ENCODE results near the gene HS3ST3A1. TPM values are rescaled to one million over a fixed set of nuclear protein-coding genes. Genes with fewer than 3 reads are reported as not detected.

HS3ST3A1 gene
- total RNA-seq, 4 donors from 2014 or later, result 0.47 to 5.9 (median 1.9) TPM; not detected in 1

GRCh38 chr17:13513039-13513405, 88.7 kb downstream of the HS3ST3A1 start:
- ATAC-seq (ENCODE audit: low FRiP score) (no peak), DNase-seq (ENCODE audit: low spot score) (no peak)
- no peak for TF ChIP-seq CTCF (IDR thresholded peaks at IDR 0.05)

- ATAC-seq (ENCODE audit: low FRiP score), result no peak
- TF ChIP-seq CTCF (IDR thresholded peaks at IDR 0.05), result no peak
Observed at GRCh38 chr17:13510062-13510461, 91.7 kb downstream of the HS3ST3A1 start.

GRCh38 chr17:13509527-13509926, 92.2 kb downstream of the HS3ST3A1 start:
- ATAC-seq (ENCODE audit: low FRiP score) (no peak), DNase-seq (ENCODE audit: low spot score) (no peak)
- TF ChIP-seq CTCF (IDR thresholded peaks at IDR 0.05), result no peak

More at GRCh38 chr17:13510062-13510461, 91.7 kb downstream of the HS3ST3A1 start:
- DNase-seq (ENCODE audit: low spot score), result no peak

- DNase-seq (ENCODE audit: low spot score) (no peak), ATAC-seq (ENCODE audit: low FRiP score) (no peak)
- no peak for TF ChIP-seq CTCF (IDR thresholded peaks at IDR 0.05)
Observed at GRCh38 chr17:13508896-13509295, 92.8 kb downstream of the HS3ST3A1 start.

GRCh38 chr17:13503526-13503925, 98.2 kb downstream of the HS3ST3A1 start:
- ATAC-seq (ENCODE audit: low FRiP score), result no peak
- no peak for DNase-seq (ENCODE audit: low spot score)
- no peak for TF ChIP-seq CTCF (IDR thresholded peaks at IDR 0.05)

GRCh38 chr17:13502263-13502662, 99.5 kb downstream of the HS3ST3A1 start:
- no peak for ATAC-seq (ENCODE audit: low FRiP score)
- TF ChIP-seq CTCF (IDR thresholded peaks at IDR 0.05), result no peak
- DNase-seq (ENCODE audit: low spot score), result no peak

- DNase-seq (ENCODE audit: low spot score) (no peak), ATAC-seq (ENCODE audit: low FRiP score) (no peak)
- no peak for TF ChIP-seq CTCF (IDR thresholded peaks at IDR 0.05)
Observed at GRCh38 chr17:13500947-13501346, 100.8 kb downstream of the HS3ST3A1 start.

All from omental fat pad (tissue), 4 donors.